BJ (cell line): ENCODE measurements around the gene GRAMD4. TPM values are rescaled to one million over a fixed set of nuclear protein-coding genes. Genes with fewer than 3 reads are reported as not detected.
"Not testable (repeated sequence)": the region's sequence is repeated elsewhere in the genome, so short reads cannot be mapped to it uniquely, and the experiment has no call there.

Experiments
- CTCF ChIA-PET: fragments of 350-600 bp; formaldehyde crosslinking; extraction: SDS; loops from one replicate; lab custom pipeline; 2021; ENCODE audit warnings: antibody characterized with exemption, inconsistent platforms; lab: Yijun Ruan, JAX
- POLR2A ChIA-PET: fragments of 300-600 bp; sonication (Branson Sonifier 250); formaldehyde crosslinking; extraction: SDS; loops from one replicate; lab custom pipeline; 2021; ENCODE audit warnings: antibody characterized with exemption; lab: Charles Lee
- DNase-seq: peaks from one replicate; pipeline ENCODE4 v3.0.0-alpha.2; 2011; ENCODE audit warnings: low read depth
- H3K27me3 ChIP-seq: 2 replicates; pipeline ENCODE4 v1.6.0; 2011; ENCODE audit warnings: low read length; ENCODE audit not compliant: control insufficient read depth, insufficient read depth
- H3K36me3 ChIP-seq: 2 replicates; pipeline ENCODE4 v1.5.1; 2011; ENCODE audit warnings: low read length; ENCODE audit not compliant: control insufficient read depth, insufficient read depth
- H3K4me3 ChIP-seq: 2 replicates; pipeline ENCODE4 v1.5.1; 2011; ENCODE audit warnings: low read depth, mild to moderate bottlenecking, control low read depth, low read length
- polyA plus RNA-seq: library from polyadenylated mRNA; depleted of rRNA; stranded (reverse); fragments of >200 nt; gene quantifications from 2 replicates; pipeline ENCODE4 v1.2.3, GENCODE V29; 2011
- TF ChIP-seq, protein P1 (sequence below): IDR thresholded peaks from 2 replicates; pipeline ENCODE4 v1.5.1; 2011; ENCODE audit warnings: low read depth, mild to moderate bottlenecking, control low read depth, inconsistent platforms, low read length, moderate library complexity; ENCODE audit not compliant: insufficient read depth

Gene GRAMD4
- polyA plus RNA-seq, 1 experiment: 10.3 TPM

DNA sequence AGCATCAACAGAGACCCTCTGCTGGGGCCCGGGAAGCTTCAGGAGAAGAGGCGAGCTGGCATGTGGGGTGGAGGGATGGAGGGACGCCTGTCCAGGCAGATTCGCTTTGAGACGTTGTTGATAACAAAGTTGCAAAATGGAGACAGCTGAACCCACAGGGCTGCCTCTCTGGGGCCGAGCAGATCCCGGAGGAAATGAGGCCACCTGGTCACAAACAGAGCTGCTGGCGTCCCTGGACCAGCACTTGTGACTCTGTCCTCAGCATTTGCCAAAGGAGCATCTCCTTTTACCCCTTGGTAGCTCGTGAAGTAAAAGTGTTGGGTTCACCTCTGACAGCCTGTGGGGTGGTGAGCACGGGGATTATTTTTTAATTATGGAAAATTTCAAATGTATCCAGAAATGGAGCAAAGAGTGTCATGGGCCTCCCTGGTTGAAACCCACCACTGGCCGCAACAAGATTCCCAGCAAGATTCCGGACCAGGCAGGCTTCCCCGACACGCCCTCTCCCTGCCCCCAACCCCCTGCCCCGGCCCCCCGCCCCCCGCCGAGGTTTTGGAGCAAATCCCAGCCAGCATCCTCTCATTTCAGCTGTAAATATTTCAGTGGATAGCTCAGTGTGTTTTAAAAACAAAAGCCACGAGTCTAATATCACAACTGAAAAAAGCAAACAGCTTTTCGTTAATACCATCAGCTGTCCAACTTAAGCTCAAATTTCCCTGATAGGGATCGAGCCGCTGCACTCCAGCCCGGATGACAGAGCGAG, 20.3 kb downstream of the GRAMD4 start:
- no peak for DNase-seq
- Histone ChIP-seq H3K36me3 (peaks cover 1% of the 10 kb centered on the region), H3K27me3 (no peaks in the 10 kb centered on the region), H3K4me3 (no peak overlapping the region)
- ChIA-PET CTCF (no interaction called here), POLR2A (no interaction called here)
- TF ChIP-seq, protein P1, sequence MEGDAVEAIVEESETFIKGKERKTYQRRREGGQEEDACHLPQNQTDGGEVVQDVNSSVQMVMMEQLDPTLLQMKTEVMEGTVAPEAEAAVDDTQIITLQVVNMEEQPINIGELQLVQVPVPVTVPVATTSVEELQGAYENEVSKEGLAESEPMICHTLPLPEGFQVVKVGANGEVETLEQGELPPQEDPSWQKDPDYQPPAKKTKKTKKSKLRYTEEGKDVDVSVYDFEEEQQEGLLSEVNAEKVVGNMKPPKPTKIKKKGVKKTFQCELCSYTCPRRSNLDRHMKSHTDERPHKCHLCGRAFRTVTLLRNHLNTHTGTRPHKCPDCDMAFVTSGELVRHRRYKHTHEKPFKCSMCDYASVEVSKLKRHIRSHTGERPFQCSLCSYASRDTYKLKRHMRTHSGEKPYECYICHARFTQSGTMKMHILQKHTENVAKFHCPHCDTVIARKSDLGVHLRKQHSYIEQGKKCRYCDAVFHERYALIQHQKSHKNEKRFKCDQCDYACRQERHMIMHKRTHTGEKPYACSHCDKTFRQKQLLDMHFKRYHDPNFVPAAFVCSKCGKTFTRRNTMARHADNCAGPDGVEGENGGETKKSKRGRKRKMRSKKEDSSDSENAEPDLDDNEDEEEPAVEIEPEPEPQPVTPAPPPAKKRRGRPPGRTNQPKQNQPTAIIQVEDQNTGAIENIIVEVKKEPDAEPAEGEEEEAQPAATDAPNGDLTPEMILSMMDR: no peak

DNA sequence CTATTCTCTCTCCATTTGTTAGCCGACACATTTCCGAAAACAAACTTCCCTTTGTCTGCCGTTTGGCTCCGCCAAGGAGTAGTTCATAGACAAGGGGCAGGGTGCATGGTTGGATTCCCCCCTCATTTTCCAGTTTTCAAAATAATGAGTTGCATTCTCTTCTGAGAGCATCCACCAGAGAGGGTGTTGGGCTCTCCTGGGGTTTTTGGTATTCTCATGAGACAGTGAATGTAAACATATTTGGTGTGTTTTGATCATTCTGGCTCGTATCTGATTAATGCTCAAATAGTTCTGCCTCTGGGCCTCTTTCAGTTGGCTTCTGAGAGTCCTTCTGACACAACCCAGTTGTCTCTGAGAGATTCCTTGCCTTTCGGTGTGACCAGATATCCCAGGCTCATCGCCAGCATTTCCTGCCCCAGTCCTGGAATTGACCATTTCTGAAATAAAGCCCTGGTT, 21.7 kb downstream of the GRAMD4 start:
- H3K36me3 ChIP-seq: peaks cover 1% of the 10 kb centered on the region; the same call in 1 of the 2 replicates
- no peak for DNase-seq
- TF ChIP-seq, protein P1: no peak
- POLR2A ChIA-PET: no interaction called here
- H3K4me3 ChIP-seq: no peak overlapping the region
- H3K27me3 ChIP-seq: no peaks in the 10 kb centered on the region
- CTCF ChIA-PET: no interaction called here

- H3K36me3 ChIP-seq, CTCF ChIA-PET, DNase-seq, H3K4me3 ChIP-seq, POLR2A ChIA-PET, H3K27me3 ChIP-seq: not testable (repeated sequence)
Measured at GRCh38 chr22:46642840-46643480, 22.8 kb downstream of the GRAMD4 start.

- Histone ChIP-seq H3K4me3 (no peak overlapping the region), H3K27me3 (no peaks in the 10 kb centered on the region), H3K36me3 (no peaks in the 10 kb centered on the region)
- ChIA-PET POLR2A (no interaction called here), CTCF (interaction anchor here (0.9 to 1.5 kb wide), 3 partner anchors 8 to 26 kb away, joined by 3 to 6 read pairs (median 4); no protein-coding TSS in a partner anchor)
- TF ChIP-seq, protein P1: no peak
- DNase-seq: no peak
Measured at GRCh38 chr22:46646531-46647215, 26.5 kb downstream of the GRAMD4 start.

DNA sequence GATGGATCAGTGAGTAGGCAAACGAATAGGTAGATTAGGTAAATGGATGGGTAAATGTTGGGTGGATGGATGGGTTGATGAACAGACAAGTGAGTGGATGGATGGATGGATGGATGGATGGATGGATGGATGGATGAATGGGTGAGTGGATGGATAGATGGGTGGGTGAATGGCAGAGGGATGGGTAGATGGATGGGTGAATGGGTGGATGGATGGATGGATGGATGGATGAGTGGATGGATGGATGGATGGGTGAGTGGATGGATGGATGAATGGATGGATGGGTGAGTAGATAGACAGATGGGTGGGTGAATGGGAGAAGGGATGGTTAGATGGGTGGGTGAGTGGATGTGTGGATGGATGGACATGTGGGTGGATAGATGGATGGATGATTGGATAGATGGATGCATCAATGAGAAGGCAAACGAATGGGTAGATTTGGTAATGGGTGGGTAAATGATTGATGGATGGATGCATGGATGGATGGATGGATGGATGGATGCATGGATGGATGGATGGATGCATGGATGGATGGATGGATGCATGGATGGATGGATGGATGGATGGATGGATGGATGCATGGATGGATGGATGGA, 28.1 kb downstream of the GRAMD4 start:
- H3K36me3 ChIP-seq, DNase-seq, POLR2A ChIA-PET, H3K4me3 ChIP-seq, CTCF ChIA-PET, H3K27me3 ChIP-seq: not testable (repeated sequence)
